HG03378 (cell line): ENCODE measurements around the gene PCSK9.
"Not testable (repeated sequence)": the region's sequence is repeated elsewhere in the genome, so short reads cannot be mapped to it uniquely, and the experiment has no call there.

Source experiments
- ATAC-seq: cut with Tn5 transposase; IDR thresholded peaks from one replicate; pipeline ENCODE4 v1.9.1; 2021; ENCODE audit warnings: mild to moderate bottlenecking, moderate library complexity; ENCODE audit not compliant: unreplicated experiment

The PCSK9 gene

GRCh38 chr1:55073187-55073916, 34.0 kb downstream of the PCSK9 start:
- ATAC-seq = peak; percentile 72

DNA sequence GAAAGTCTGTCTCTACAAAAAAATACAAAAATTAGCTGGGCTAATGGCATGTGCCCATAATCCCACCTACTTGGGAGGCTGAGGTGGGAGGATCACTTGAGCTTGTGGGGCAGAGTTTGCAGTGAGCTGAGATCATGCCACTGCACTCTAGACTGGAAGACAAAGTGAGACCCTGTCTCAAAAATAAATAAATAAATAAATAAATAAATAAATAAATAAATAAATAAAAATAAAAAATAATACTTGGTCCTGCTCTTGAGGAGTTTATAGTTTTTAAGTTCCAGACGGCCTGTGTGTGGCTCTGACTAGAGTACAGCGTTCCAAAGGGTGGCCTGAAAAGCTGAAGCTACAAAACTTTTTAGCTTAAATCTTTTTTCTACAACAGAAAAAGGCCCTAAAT, 35.1 kb downstream of the PCSK9 start:
- no peak for ATAC-seq

GRCh38 chr1:55076356-55076755, 37.0 kb downstream of the PCSK9 start:
- no peak for ATAC-seq

DNA sequence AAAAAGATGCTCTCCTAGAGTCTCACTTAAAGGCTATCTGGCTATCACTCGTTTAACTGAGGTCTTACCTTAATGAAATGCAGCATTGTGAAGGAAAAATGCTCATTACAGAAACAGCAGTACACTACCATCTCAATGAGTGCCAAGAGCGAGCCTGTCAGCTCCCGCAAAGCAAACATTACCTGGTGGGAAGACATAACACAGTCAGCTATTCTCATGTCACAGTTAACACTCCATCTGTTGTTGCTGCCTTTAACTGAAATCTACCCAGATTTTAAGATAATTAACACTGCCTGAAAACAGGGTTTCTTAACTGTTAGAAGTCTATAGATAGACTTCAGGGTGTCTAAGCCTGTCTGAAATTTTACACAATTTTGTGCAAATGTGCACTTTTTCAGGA, 39.1 kb downstream of the PCSK9 start:
- no peak for ATAC-seq

DNA sequence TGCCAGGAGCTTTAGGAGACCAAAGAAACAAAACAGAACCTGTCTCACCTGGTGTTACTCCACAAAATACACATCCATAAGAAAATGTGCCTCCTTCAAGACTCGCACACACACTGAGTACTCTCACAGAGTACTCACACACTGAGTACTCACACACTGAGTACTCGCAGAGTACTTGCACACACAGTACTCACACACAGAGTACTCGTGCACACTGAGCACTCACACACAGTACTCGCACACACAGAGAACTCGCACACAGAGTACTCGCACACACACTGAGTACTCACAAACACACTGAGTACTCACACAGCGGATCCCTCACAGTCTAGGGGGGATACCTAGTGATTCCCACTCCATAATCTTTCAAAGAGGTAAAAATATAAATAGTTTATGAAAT, 40.3 kb downstream of the PCSK9 start:
- no peak for ATAC-seq

DNA sequence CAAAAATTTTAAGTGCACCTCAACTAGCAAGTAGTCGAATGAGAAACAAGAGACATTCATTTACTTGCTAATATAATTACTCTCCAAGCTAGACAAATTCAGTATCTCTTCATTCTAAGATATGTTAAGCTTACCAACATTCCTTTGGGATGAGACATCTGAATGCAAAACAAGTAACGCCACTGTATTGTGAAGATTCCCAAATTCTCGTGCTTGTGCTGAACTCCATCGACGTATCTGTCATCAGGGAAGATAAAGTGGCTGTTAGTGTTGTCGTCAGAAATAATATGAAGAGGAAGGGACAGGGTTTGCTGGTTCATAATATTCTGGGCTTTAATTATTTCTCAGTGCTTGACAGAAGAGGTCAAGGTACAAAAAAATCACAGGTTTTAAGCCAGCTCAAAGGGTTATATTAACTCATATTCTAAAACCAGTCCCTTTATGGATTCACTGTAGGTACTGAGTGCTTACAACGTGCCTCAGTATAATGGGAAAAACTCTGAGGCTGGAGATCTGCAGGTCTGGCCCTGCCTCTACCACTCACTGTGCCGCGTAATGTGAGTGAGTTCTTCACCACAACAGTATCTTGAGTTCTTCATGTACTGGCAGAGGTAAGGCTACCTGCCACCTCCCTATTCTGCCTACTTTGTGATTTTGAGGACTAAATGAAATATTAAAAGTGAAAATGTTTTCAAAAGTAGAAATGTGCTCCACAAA, 42.0 kb downstream of the PCSK9 start:
- ATAC-seq = no peak

DNA sequence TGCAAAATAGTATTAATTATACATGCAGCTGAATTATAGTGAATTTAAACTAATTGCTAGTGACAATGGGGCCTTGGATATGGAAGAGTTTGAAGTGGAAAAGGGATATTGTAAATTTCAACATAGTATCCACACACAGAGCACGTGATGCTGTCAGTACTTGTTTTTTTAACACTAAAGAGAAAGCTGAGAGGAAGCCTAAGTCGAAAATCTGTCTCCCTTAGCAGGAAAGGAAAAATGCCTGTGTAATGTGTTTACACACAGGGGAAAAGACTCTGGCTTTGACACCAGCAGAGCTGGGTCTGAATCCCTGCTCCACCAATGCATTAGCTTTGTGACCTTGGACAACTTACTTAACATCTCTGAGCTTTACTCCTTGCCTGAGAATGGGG, 42.6 kb downstream of the PCSK9 start:
- ATAC-seq = no peak

- ATAC-seq = no peak
These were observed 44.9 kb downstream of the PCSK9 start for GRCh38 chr1:55084257-55084656.

DNA sequence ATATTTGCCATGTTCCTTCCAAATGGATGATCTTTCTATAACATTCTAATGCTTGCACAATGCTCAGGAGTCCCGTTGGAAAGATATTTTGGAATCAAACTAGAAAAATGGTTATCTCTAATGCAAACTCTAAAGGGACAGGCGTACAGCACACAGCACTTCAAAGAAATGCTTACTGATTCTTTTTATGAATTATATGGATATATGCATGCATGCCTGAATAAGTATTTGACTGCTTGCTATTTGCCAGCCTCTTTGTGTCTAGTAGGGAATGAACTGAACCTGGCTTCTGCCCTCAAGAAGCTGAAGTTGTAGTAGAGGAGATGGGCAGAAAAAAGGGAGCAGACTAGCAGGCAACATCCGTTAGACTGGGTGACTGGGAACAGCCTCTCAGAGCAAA, 48.1 kb downstream of the PCSK9 start:
- ATAC-seq = no peak

DNA sequence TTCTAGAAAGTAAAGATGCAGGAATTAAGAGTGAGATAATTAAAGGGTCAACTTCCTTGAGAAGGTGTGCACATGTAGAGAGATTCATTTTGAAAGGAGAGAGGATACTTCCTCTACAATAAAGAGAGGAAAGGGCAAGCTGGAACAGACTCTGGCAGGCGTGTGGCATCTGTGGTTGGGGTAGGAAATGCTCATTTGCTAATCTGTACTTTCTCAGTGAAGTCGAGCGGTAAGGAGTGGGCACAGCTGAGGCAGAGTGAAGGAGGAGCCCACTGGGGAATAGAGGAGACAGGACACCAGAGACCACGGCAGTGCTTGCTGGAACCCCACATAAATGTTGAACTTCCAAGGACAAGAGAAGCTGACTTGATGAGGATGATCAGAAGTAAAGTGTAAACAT, 49.1 kb downstream of the PCSK9 start:
- no peak for ATAC-seq

DNA sequence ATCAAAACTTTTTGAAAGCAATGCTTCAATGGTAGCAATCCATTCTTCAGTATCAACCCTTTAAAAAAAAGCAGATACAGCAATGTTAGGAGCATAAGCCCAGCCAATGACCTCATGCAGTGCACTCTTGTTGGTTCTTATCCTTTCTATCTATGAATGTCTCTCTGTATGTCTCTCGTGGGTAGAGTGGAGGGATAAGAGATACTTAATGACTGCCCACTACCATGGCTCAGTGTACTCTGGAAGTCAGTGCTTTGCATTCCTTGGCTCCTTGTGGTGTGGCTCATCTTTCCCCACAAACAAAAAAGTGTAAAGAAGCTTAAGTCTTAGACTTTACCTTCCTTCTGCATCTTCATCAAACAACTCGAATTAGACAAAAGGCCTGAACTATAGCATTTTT, 50.3 kb downstream of the PCSK9 start:
- no peak for ATAC-seq

DNA sequence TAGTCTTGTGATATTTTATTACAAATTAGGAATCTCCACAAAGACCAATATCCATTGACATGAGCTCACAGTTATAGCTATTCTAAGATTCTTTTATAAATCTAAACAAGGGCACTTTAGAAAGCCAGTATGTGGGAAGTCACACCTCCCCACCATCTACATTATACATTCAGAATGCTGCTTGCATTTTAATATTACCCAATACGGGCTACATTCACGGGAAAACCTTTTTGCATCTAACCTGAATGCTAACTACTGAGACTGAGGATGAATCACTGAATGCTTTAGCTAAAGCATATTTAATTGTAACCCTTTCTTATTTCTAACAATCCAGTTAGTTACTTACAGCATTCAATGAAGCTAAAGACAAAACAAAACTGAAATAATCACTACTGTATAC, 53.1 kb downstream of the PCSK9 start:
- ATAC-seq = no peak

GRCh38 chr1:55095095-55095494, 55.7 kb downstream of the PCSK9 start:
- no peak for ATAC-seq

DNA sequence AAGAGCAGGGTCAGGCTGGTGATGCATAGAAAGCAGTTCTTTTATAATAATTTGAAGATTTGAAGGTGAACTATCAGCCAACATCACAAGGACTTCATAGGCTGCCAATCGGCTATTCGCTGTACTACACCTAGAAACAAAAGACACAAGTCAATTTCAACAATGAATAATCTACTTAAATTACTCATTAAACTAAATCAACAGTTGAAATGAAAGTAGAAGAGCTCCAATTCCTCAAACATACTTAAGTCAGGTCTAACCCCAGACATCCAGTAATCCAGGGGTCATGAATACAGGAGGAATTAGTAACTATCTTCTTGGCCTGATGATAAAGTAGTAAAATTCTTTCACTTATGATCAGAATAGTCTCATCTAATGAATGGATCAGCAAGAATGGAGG, 64.5 kb downstream of the PCSK9 start:
- no peak for ATAC-seq

- ATAC-seq = no peak
These were observed 67.8 kb downstream of the PCSK9 start for GRCh38 chr1:55107101-55107500.

DNA sequence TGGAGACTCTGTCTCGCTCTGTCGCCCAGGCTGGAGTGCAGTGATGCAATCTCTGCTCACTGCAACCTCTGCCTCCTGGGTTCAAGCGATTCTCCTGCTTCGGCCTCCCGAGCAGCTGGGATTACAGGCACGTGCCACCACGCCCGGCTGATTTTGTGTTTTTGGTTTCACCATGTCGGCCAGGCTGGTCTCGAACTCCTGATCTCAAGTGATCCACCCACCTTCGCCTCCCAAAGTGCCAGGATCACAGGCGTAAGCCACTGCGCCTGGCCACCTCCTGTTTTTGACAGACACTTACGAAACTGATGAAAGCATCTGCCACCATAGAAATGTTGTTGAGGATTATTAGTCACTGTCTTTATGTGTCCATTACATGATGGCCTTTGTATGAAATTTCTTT, 69.7 kb downstream of the PCSK9 start:
- ATAC-seq = not testable (repeated sequence)
